Measurements from ENCODE around the gene PRKCE. TPM values are rescaled to one million over a fixed set of nuclear protein-coding genes. Genes with fewer than 3 reads are reported as not detected.

The PRKCE gene
- polyA plus RNA-seq, 1 experiment: 16.7 TPM

DNA sequence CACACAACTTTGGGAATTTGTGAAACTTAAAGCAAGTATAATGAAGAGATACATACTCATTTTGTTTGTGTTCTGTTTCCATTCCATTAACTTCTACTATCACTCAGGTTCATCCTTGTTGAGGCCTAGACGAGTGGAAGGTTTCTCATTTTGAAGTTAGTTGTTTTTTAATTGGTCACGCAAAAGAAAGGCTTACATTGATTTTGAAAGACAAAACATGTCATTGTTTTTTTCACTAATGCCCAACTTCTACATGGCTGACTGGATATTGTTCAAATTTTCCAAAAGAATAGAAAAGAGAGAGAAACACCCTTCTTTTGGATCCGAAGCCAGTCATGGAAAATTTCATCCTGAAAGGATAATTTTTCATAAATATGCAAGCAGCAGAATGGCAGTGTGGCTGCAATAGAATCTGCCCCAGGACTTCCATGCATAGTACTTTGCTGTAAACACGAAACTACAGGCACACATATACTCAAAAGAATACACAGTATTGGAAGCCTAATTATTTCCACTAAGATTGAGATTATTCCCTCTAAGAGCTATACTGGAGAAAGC, 27.4 kb downstream of the PRKCE start:
- ChIA-PET CTCF (no interaction called here), POLR2A (no interaction called here)
- Histone ChIP-seq H3K4me3 (ENCODE audit: low read depth, low read length) (no peak overlapping the region), H3K27me3 (ENCODE audit: control insufficient read depth, insufficient read depth, low read length) (no peaks in the 10 kb centered on the region), H3K27ac (ENCODE audit: low read depth, low read length) (no peak overlapping the region), H3K9me3 (ENCODE audit: control insufficient read depth, insufficient read depth, low read length) (no peaks in the 10 kb centered on the region)
- TF ChIP-seq CTCF (IDR thresholded peaks at IDR 0.05; ENCODE audit: low read depth, low read length): no peak
- DNase-seq (ENCODE audit: low read depth, low spot score): no peak

DNA sequence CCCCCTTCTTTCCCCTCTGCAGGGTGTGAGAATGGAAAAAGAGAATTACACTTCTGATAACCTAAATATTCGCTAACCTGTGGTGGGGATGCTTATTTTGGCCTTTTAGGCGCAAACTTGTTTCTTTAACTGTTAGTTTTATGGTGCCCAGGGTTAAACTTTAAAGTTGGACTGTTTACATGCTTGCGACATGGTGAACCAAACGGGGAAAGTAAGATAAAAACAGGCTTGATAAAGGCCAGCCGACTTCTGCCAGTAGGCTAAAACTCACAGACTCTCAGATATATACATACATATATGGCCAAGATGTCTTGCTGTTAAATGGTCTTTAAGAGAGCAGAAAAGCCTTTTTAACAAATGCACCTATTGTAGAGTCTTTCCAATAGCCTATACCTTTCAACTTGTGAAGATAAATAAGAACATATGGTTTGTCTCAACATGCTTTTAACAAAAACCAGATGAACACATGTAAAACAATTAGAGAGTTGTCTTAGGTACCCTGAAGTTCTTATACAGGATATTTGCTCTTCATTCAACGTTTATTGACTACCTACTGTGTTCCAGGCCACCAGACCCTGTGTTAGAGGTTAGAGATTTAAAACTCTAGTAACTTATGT, 29.0 kb downstream of the PRKCE start:
- H3K27me3 ChIP-seq (ENCODE audit: control insufficient read depth, insufficient read depth, low read length): no peaks in the 10 kb centered on the region
- H3K4me3 ChIP-seq (ENCODE audit: low read depth, low read length): no peak overlapping the region
- no peak for DNase-seq (ENCODE audit: low read depth, low spot score)
- no peaks in the 10 kb centered on the region for H3K9me3 ChIP-seq (ENCODE audit: control insufficient read depth, insufficient read depth, low read length)
- ChIA-PET CTCF (no interaction called here), POLR2A (no interaction called here)
- TF ChIP-seq CTCF (IDR thresholded peaks at IDR 0.05; ENCODE audit: low read depth, low read length): no peak
- no peak overlapping the region for H3K27ac ChIP-seq (ENCODE audit: low read depth, low read length)

- peak; percentile 8 for DNase-seq (ENCODE audit: low read depth, low spot score)
- ChIA-PET POLR2A (no interaction called here), CTCF (interaction anchor here (0.6 kb wide), 1 partner anchor 78 kb away, joined by 3 read pairs; no protein-coding TSS in a partner anchor)
- TF ChIP-seq CTCF (IDR thresholded peaks at IDR 0.05; ENCODE audit: low read depth, low read length): no peak
- Histone ChIP-seq H3K4me3 (ENCODE audit: low read depth, low read length) (no peak overlapping the region), H3K27me3 (ENCODE audit: control insufficient read depth, insufficient read depth, low read length) (no peaks in the 10 kb centered on the region), H3K27ac (ENCODE audit: low read depth, low read length) (no peak overlapping the region), H3K9me3 (ENCODE audit: control insufficient read depth, insufficient read depth, low read length) (no peaks in the 10 kb centered on the region)
Observed at GRCh38 chr2:45681675-45682074, 30.2 kb downstream of the PRKCE start.

DNA sequence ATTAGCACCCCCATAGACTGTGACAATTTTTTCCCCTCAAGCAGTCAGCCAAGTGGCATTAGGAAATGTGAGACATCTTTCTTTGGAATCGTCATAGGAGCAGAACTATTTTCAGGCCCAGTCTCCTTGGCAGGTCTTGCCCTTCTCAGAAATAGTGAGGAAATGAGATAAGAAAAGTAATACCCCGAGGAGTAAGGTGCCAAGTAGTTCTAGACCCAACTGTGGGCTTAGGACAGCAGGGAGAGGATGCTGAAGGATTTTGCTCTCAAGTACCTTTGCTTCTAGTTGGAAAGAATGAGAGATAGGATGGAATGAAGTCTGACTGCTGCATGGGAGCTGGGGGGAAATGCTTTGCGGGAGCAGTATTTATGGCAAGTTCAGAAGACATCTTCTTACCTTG, 31.8 kb downstream of the PRKCE start:
- Histone ChIP-seq H3K27ac (ENCODE audit: low read depth, low read length) (no peak overlapping the region), H3K4me3 (ENCODE audit: low read depth, low read length) (no peak overlapping the region), H3K27me3 (ENCODE audit: control insufficient read depth, insufficient read depth, low read length) (no peaks in the 10 kb centered on the region), H3K9me3 (ENCODE audit: control insufficient read depth, insufficient read depth, low read length) (no peaks in the 10 kb centered on the region)
- TF ChIP-seq CTCF (IDR thresholded peaks at IDR 0.05; ENCODE audit: low read depth, low read length): no peak
- DNase-seq (ENCODE audit: low read depth, low spot score): no peak
- POLR2A ChIA-PET: no interaction called here
- CTCF ChIA-PET: no interaction called here

DNA sequence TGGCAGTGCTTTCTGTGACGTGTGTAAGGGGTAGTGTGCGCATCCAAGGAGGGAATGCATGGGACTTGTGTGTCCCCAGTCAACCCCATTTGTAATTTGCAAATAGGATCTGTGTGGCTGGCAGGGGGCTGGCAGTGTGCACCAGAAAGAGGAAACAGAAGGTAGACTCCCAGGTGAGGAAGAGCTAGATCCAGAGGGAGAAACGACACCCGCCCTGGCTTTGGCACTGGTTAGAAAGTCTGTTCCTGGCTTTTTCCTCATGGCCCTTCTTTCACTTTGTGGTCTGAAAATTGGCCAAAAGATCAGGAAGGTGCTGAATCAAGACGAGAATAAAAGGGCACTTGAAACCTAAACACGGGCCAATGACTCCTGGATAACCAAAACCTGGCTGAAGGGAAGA, 33.3 kb downstream of the PRKCE start:
- H3K9me3 ChIP-seq (ENCODE audit: control insufficient read depth, insufficient read depth, low read length): no peaks in the 10 kb centered on the region
- no peak for TF ChIP-seq CTCF (IDR thresholded peaks at IDR 0.05; ENCODE audit: low read depth, low read length)
- H3K4me3 ChIP-seq (ENCODE audit: low read depth, low read length): no peak overlapping the region
- CTCF ChIA-PET: interaction anchor here (0.8 kb wide), 1 partner anchor 18 kb away, joined by 3 read pairs; no protein-coding TSS in a partner anchor
- POLR2A ChIA-PET: no interaction called here
- no peaks in the 10 kb centered on the region for H3K27me3 ChIP-seq (ENCODE audit: control insufficient read depth, insufficient read depth, low read length)
- DNase-seq (ENCODE audit: low read depth, low spot score): no peak
- no peak overlapping the region for H3K27ac ChIP-seq (ENCODE audit: low read depth, low read length)
